ENCODE data around the gene ORAI2.
A peak's percentile ranks its signal among the peaks of the same experiment; 100 is the strongest.
"Not testable (repeated sequence)": the region's sequence is repeated elsewhere in the genome, so short reads cannot be mapped to it uniquely, and the experiment has no call there.

Gene ORAI2

GRCh38 chr7:102494026-102494425 lies 60.7 kb downstream of the ORAI2 start:
- not testable (repeated sequence) for H3K36me3 Mint-ChIP-seq (ENCODE audit: insufficient read depth); H3K9me3 Mint-ChIP-seq; H3K4me3 Mint-ChIP-seq; H3K27ac Mint-ChIP-seq; H3K27me3 Mint-ChIP-seq; H3K4me1 Mint-ChIP-seq (ENCODE audit: low read depth in 2 of 2)
- ATAC-seq (replicated peaks) (peak; percentile 2), DNase-seq (peak in 1 of 3 experiments; percentile 43)

GRCh38 chr7:102494473-102495149 lies 61.2 kb downstream of the ORAI2 start:
- H3K27me3 Mint-ChIP-seq; H3K4me1 Mint-ChIP-seq (ENCODE audit: low read depth in 2 of 2): not testable (repeated sequence)
- ATAC-seq (replicated peaks): peak; percentile 78

GRCh38 chr7:102496861-102497260 lies 63.5 kb downstream of the ORAI2 start:
- not testable (repeated sequence) for DNase-seq; H3K9me3 Mint-ChIP-seq; H3K36me3 Mint-ChIP-seq (ENCODE audit: insufficient read depth); H3K27me3 Mint-ChIP-seq; ATAC-seq (replicated peaks); H3K4me1 Mint-ChIP-seq (ENCODE audit: low read depth in 2 of 2); H3K4me3 Mint-ChIP-seq; H3K27ac Mint-ChIP-seq

More at GRCh38 chr7:102494473-102495149, 61.2 kb downstream of the ORAI2 start:
- not testable (repeated sequence) for H3K4me3 Mint-ChIP-seq; H3K9me3 Mint-ChIP-seq; H3K27ac Mint-ChIP-seq; H3K36me3 Mint-ChIP-seq (ENCODE audit: insufficient read depth); DNase-seq

- H3K4me1 Mint-ChIP-seq (ENCODE audit: low read depth in 2 of 2); H3K27me3 Mint-ChIP-seq; ATAC-seq (replicated peaks); DNase-seq; H3K9me3 Mint-ChIP-seq; H3K4me3 Mint-ChIP-seq; H3K27ac Mint-ChIP-seq; H3K36me3 Mint-ChIP-seq (ENCODE audit: insufficient read depth): not testable (repeated sequence)
Observed at GRCh38 chr7:102497308-102497707, 63.9 kb downstream of the ORAI2 start.

- H3K27me3 Mint-ChIP-seq; H3K36me3 Mint-ChIP-seq (ENCODE audit: insufficient read depth); ATAC-seq (replicated peaks); H3K4me1 Mint-ChIP-seq (ENCODE audit: low read depth in 2 of 2); DNase-seq; H3K9me3 Mint-ChIP-seq; H3K27ac Mint-ChIP-seq; H3K4me3 Mint-ChIP-seq: not testable (repeated sequence)
Observed at GRCh38 chr7:102498321-102498720, 64.9 kb downstream of the ORAI2 start.

- not testable (repeated sequence) for H3K27me3 Mint-ChIP-seq; H3K27ac Mint-ChIP-seq; H3K9me3 Mint-ChIP-seq; H3K4me1 Mint-ChIP-seq (ENCODE audit: low read depth in 2 of 2); H3K36me3 Mint-ChIP-seq (ENCODE audit: insufficient read depth); ATAC-seq (replicated peaks); H3K4me3 Mint-ChIP-seq; DNase-seq
Observed at GRCh38 chr7:102503141-102503540, 69.8 kb downstream of the ORAI2 start.

GRCh38 chr7:102505298-102506185 lies 72.2 kb downstream of the ORAI2 start:
- H3K9me3 Mint-ChIP-seq; ATAC-seq (replicated peaks); DNase-seq; H3K4me3 Mint-ChIP-seq; H3K27ac Mint-ChIP-seq; H3K4me1 Mint-ChIP-seq (ENCODE audit: low read depth in 2 of 2); H3K36me3 Mint-ChIP-seq (ENCODE audit: insufficient read depth); H3K27me3 Mint-ChIP-seq: not testable (repeated sequence)

Data from effector memory CD8-positive, alpha-beta T cell (primary cell).